Common myeloid progenitor, CD34-positive (primary cell): ENCODE results near the gene GPNMB.

ENCODE experiments used
- CTCF ChIA-PET: fragments of 350-600 bp; sonication (Branson Sonifier 250); formaldehyde crosslinking; loops from one replicate; lab custom pipeline; 2021; ENCODE audit warnings: antibody characterized with exemption; lab: Charles Lee
- POLR2A ChIA-PET: fragments of 350-600 bp; sonication (Branson Sonifier 250); formaldehyde crosslinking; loops from one replicate; lab custom pipeline; 2021; ENCODE audit warnings: antibody characterized with exemption; lab: Charles Lee
- DNase-seq, 3 donors: peaks; one replicate each; pipeline versions ENCODE4 v3.0.0 to v3.0.0-alpha.2; 2013
- H3K27ac ChIP-seq, 2 experiments: 1 replicate in 1 of 2; 2 replicates in 1 of 2; pipeline ENCODE4 v1.7.0; 2013; ENCODE audit warnings: inconsistent platforms in 2 of 2, low read length in 2 of 2, mild to moderate bottlenecking in 2 of 2, low read depth in 1 of 2, moderate library complexity in 1 of 2; ENCODE audit not compliant: severe bottlenecking in 2 of 2, insufficient read depth in 1 of 2, poor library complexity in 1 of 2
- H3K27me3 ChIP-seq, 5 experiments: replicated peaks in 2 of 5; 1 replicate in 3 of 5; 2 replicates in 2 of 5; pipeline versions ENCODE4 v1.6.1 to v1.7.0; 2013; ENCODE audit warnings: low read length in 4 of 5, mild to moderate bottlenecking in 2 of 5, moderate library complexity in 2 of 5, inconsistent platforms in 1 of 5; ENCODE audit not compliant: insufficient read depth in 5 of 5, control insufficient read depth in 4 of 5
- H3K36me3 ChIP-seq, 4 experiments: 1 replicate in 2 of 4; 2 replicates in 2 of 4; pipeline versions ENCODE4 v1.6.1 to v1.7.0; 2013; ENCODE audit warnings: low read length in 3 of 4, control low read depth in 1 of 4, mild to moderate bottlenecking in 1 of 4; ENCODE audit not compliant: control insufficient read depth in 4 of 4, insufficient read depth in 4 of 4
- H3K4me1 ChIP-seq, 4 experiments: 1 replicate in 3 of 4; 2 replicates in 1 of 4; pipeline versions ENCODE4 v1.6.1 to v1.7.1; 2013; ENCODE audit warnings: low read length in 3 of 4, mild to moderate bottlenecking in 3 of 4, control low read depth in 1 of 4, inconsistent platforms in 1 of 4, moderate library complexity in 1 of 4; ENCODE audit not compliant: control insufficient read depth in 4 of 4, insufficient read depth in 4 of 4; ENCODE audit errors: control extremely low read depth in 1 of 4
- H3K4me3 ChIP-seq, 7 experiments: 1 replicate in 4 of 7; 2 replicates in 3 of 7; pipeline versions ENCODE4 v1.5.1 to v1.7.0; 2013; ENCODE audit warnings: mild to moderate bottlenecking in 7 of 7, low read length in 6 of 7, moderate library complexity in 6 of 7, inconsistent platforms in 2 of 7, low read depth in 2 of 7, control low read depth in 1 of 7; ENCODE audit not compliant: insufficient read depth in 4 of 7, control insufficient read depth in 1 of 7; ENCODE audit errors: extremely low read depth in 1 of 7
- H3K9me3 ChIP-seq, 5 experiments: 1 replicate in 4 of 5; 2 replicates in 1 of 5; pipeline versions ENCODE4 v1.6.1 to v1.7.1; 2013; ENCODE audit warnings: low read length in 4 of 5, mild to moderate bottlenecking in 2 of 5, inconsistent platforms in 1 of 5, low read depth in 1 of 5, moderate library complexity in 1 of 5; ENCODE audit not compliant: control insufficient read depth in 4 of 5, insufficient read depth in 2 of 5; ENCODE audit errors: control extremely low read depth in 1 of 5
- WGBS: methylation state at CpG from one replicate; pipeline ENCODE4 v1.1.5; 2013; ENCODE audit not compliant: insufficient coverage; 5-methylcytosine and 5-hydroxymethylcytosine counted together

GPNMB gene

GRCh38 chr7:23264916-23265458 is 18.4 kb downstream of the GPNMB start:
- Histone ChIP-seq H3K4me1 (no peaks in the 10 kb centered on the region), H3K36me3 (no peaks in the 10 kb centered on the region), H3K27me3 (no peaks in the 10 kb centered on the region), H3K27ac (no peak overlapping the region), H3K4me3 (no peak overlapping the region), H3K9me3 (no peaks in the 10 kb centered on the region)
- CTCF ChIA-PET = interaction anchor here (1.0 to 6.7 kb wide), 2 partner anchors 9 to 146 kb away, joined by 3 to 72 read pairs; no protein-coding TSS in a partner anchor
- POLR2A ChIA-PET = no interaction called here
- no peak for DNase-seq
- WGBS = 96% methylated on average over 5 of the region's 7 CpGs

- Histone ChIP-seq H3K4me1 (no peaks in the 10 kb centered on the region), H3K27ac (no peak overlapping the region), H3K36me3 (no peaks in the 10 kb centered on the region), H3K4me3 (no peak overlapping the region), H3K9me3 (no peaks in the 10 kb centered on the region), H3K27me3 (no peaks in the 10 kb centered on the region)
- POLR2A ChIA-PET = interaction anchor here (0.6 kb wide), 1 partner anchor 195 kb away, joined by 3 read pairs; no protein-coding TSS in a partner anchor
- WGBS = 100% methylated on average over 1 of the region's 2 CpGs
- CTCF ChIA-PET = interaction anchor here (2.0 to 2.5 kb wide), 2 partner anchors 10 to 91 kb away, joined by 4 to 9 read pairs; no protein-coding TSS in a partner anchor
- no peak for DNase-seq
These were observed 20.3 kb downstream of the GPNMB start for GRCh38 chr7:23266918-23267317.

GRCh38 chr7:23267357-23267756 is 20.8 kb downstream of the GPNMB start:
- no peaks in the 10 kb centered on the region for H3K9me3 ChIP-seq
- H3K4me1 ChIP-seq = no peaks in the 10 kb centered on the region
- H3K27me3 ChIP-seq = no peaks in the 10 kb centered on the region
- CTCF ChIA-PET = interaction anchor here (1.0 to 2.5 kb wide), 4 partner anchors 9 to 186 kb away, joined by 3 to 9 read pairs (median 4); no protein-coding TSS in a partner anchor
- H3K36me3 ChIP-seq = no peaks in the 10 kb centered on the region
- POLR2A ChIA-PET = interaction anchor here (0.6 kb wide), 1 partner anchor 195 kb away, joined by 3 read pairs; no protein-coding TSS in a partner anchor
- 100% methylated on average over 1 of the region's 2 CpGs for WGBS
- no peak for DNase-seq
- no peak overlapping the region for H3K27ac ChIP-seq
- H3K4me3 ChIP-seq = no peak overlapping the region

GRCh38 chr7:23268167-23268566 is 21.6 kb downstream of the GPNMB start:
- CTCF ChIA-PET = interaction anchor here (1.0 to 2.5 kb wide), 7 partner anchors 8 to 185 kb away, joined by 3 to 9 read pairs (median 4); no protein-coding TSS in a partner anchor
- 100% methylated on average over 1 of the region's 2 CpGs for WGBS
- no peak overlapping the region for H3K4me3 ChIP-seq
- H3K4me1 ChIP-seq = peaks cover 0 to 3% (median 1%) of the 10 kb centered on the region in 4 experiments
- no peaks in the 10 kb centered on the region for H3K27me3 ChIP-seq
- H3K27ac ChIP-seq = no peak overlapping the region
- no peaks in the 10 kb centered on the region for H3K9me3 ChIP-seq
- POLR2A ChIA-PET = no interaction called here
- H3K36me3 ChIP-seq = no peaks in the 10 kb centered on the region
- no peak for DNase-seq

GRCh38 chr7:23268746-23269145 is 22.2 kb downstream of the GPNMB start:
- Histone ChIP-seq H3K9me3 (no peaks in the 10 kb centered on the region), H3K36me3 (no peaks in the 10 kb centered on the region), H3K27ac (no peak overlapping the region), H3K4me1 (peaks cover 3 to 9% (median 7%) of the 10 kb centered on the region in 4 experiments), H3K27me3 (no peaks in the 10 kb centered on the region), H3K4me3 (no peak overlapping the region)
- POLR2A ChIA-PET = no interaction called here
- CTCF ChIA-PET = interaction anchor here (1.0 to 2.5 kb wide), 7 partner anchors 8 to 279 kb away, joined by 3 to 9 read pairs (median 4); no protein-coding TSS in a partner anchor
- no peak for DNase-seq
- 97% methylated on average over 3 of the region's 4 CpGs for WGBS

- H3K4me3 ChIP-seq = no peak overlapping the region
- POLR2A ChIA-PET = interaction anchor here (0.6 kb wide), 1 partner anchor 160 kb away, joined by 3 read pairs; no protein-coding TSS in a partner anchor
These were observed 25.7 kb downstream of the GPNMB start for GRCh38 chr7:23272275-23272674.

GRCh38 chr7:23273141-23273599 is 26.6 kb downstream of the GPNMB start:
- no peaks in the 10 kb centered on the region for H3K36me3 ChIP-seq
- H3K27ac ChIP-seq = no peak overlapping the region
- H3K4me3 ChIP-seq = peak overlapping the region in 6 of 7 experiments; percentile 15 to 62 (median 38)
- peak; percentile 93 to 96 (median 96) for DNase-seq
- ChIA-PET POLR2A (interaction anchor here (0.6 to 1.1 kb wide), 3 partner anchors 73 to 191 kb away, joined by 3 read pairs; no protein-coding TSS in a partner anchor), CTCF (interaction anchor here (0.7 to 7.7 kb wide), 18 partner anchors 11 to 248 kb away, joined by 3 to 72 read pairs (median 4); partner anchors contain the start of gene MALSU1)
- WGBS = 2% methylated on average over 9 of the region's 11 CpGs
- H3K4me1 ChIP-seq = peaks cover 3 to 20% (median 7%) of the 10 kb centered on the region in 4 experiments
- H3K9me3 ChIP-seq = no peaks in the 10 kb centered on the region
- H3K27me3 ChIP-seq = no peaks in the 10 kb centered on the region

More at GRCh38 chr7:23272275-23272674, 25.7 kb downstream of the GPNMB start:
- Histone ChIP-seq H3K9me3 (no peaks in the 10 kb centered on the region), H3K27ac (no peak overlapping the region), H3K4me1 (peaks cover 3 to 18% (median 7%) of the 10 kb centered on the region in 4 experiments), H3K36me3 (no peaks in the 10 kb centered on the region), H3K27me3 (no peaks in the 10 kb centered on the region)
- 100% methylated on average over 1 of the region's 2 CpGs for WGBS
- DNase-seq = no peak
- CTCF ChIA-PET = interaction anchor here (0.7 to 7.7 kb wide), 16 partner anchors 11 to 249 kb away, joined by 3 to 72 read pairs (median 4); partner anchors contain the start of gene MALSU1
